Upper lobe of left lung (tissue), 6 donors: ENCODE data around the gene PPM1E. TPM values are rescaled to one million over a fixed set of nuclear protein-coding genes. Genes with fewer than 3 reads are reported as not detected.
"Not testable (repeated sequence)": the region's sequence is repeated elsewhere in the genome, so short reads cannot be mapped to it uniquely, and the experiment has no call there.

Experiments
- ATAC-seq, 2 donors: fragments of 200-7000 bp; cut with Tn5 transposase; one replicate each; pipeline ENCODE4 v1.9.1; 2022; ENCODE audit warnings: mild to moderate bottlenecking in 2 of 2, moderate library complexity in 2 of 2; ENCODE audit not compliant: low FRiP score in 2 of 2
- DNase-seq, 2 donors: peaks; one replicate each; pipeline ENCODE4 v3.0.0-alpha.2; 2019 to 2020
- H3K27ac ChIP-seq, 4 donors: fragments of 200-600 bp; sonication (generic); one replicate each; pipeline ENCODE4 v1.5.1; 2016 to 2019
- H3K27me3 ChIP-seq, 4 donors: fragments of 200-600 bp; sonication (generic); one replicate each; pipeline ENCODE4 v1.5.1; 2017 to 2019
- H3K36me3 ChIP-seq, 4 donors: fragments of 200-600 bp; sonication (generic); one replicate each; pipeline ENCODE4 v1.5.1; 2016 to 2019
- H3K4me1 ChIP-seq, 4 donors: fragments of 200-600 bp; sonication (generic); one replicate each; pipeline ENCODE4 v1.5.1; 2018 to 2019
- H3K4me3 ChIP-seq, 4 donors: fragments of 200-600 bp; sonication (generic); one replicate each; pipeline ENCODE4 v1.5.1; 2017 to 2019; ENCODE audit warnings: mild to moderate bottlenecking in 2 of 4, moderate library complexity in 1 of 4
- H3K9me3 ChIP-seq, 4 donors: fragments of 200-600 bp; sonication (generic); one replicate each; pipeline ENCODE4 v1.5.1; 2018 to 2019
- EP300 ChIP-seq, 4 donors: sonication (generic); formaldehyde crosslinking; IDR thresholded peaks; one replicate each; pipeline ENCODE4 v1.5.1; 2017; ENCODE audit warnings: antibody characterized with exemption in 4 of 4, control low read depth in 2 of 4
- POLR2A ChIP-seq, 4 donors: fragments of 450-650 bp; IDR thresholded peaks; one replicate each; pipeline ENCODE4 v1.5.1; 2016 to 2017; ENCODE audit warnings: antibody characterized with exemption in 4 of 4, mild to moderate bottlenecking in 2 of 4
- POLR2AphosphoS5 ChIP-seq, 2 donors: sonication (generic); formaldehyde crosslinking; IDR thresholded peaks; one replicate each; pipeline ENCODE4 v1.5.1; 2017; ENCODE audit warnings: antibody characterized with exemption in 2 of 2
- WGBS, 2 donors: methylation state at CpG; one replicate each; pipeline ENCODE4 v1.1.5; 2017 to 2018; 5-methylcytosine and 5-hydroxymethylcytosine counted together
- total RNA-seq, 6 donors: library from RNA; depleted of rRNA in 4 of 6; stranded (reverse); fragments of >200 nt in 4 of 6; gene quantifications; one replicate each; pipeline versions ENCODE4 v1.1.0 to v1.2.1, GENCODE V29; 2016 to 2021
- TF ChIP-seq, protein P1 (sequence below), 6 experiments: fragments of 450-650 bp in 4 of 6; fragments of 200-600 bp in 2 of 6; sonication (generic) in 2 of 6; IDR thresholded peaks; one replicate each; pipeline ENCODE4 v1.5.1; 2016 to 2019; ENCODE audit warnings: antibody characterized with exemption in 6 of 6
- donor health status: DM: no; HTN: no; CAD: no; lungs with moderate emphysema.
- donor health status: DM: no; HTN: yes; CAD: no; lungs with severe emphysema.

The PPM1E gene
- total RNA-seq, 6 donors from 2014 or later: under 0.01 to 0.76 (median 0.18) TPM

- no peaks in the 10 kb centered on the region for H3K9me3 ChIP-seq
- no peaks in the 10 kb centered on the region for H3K27me3 ChIP-seq
- TF ChIP-seq, protein P1, sequence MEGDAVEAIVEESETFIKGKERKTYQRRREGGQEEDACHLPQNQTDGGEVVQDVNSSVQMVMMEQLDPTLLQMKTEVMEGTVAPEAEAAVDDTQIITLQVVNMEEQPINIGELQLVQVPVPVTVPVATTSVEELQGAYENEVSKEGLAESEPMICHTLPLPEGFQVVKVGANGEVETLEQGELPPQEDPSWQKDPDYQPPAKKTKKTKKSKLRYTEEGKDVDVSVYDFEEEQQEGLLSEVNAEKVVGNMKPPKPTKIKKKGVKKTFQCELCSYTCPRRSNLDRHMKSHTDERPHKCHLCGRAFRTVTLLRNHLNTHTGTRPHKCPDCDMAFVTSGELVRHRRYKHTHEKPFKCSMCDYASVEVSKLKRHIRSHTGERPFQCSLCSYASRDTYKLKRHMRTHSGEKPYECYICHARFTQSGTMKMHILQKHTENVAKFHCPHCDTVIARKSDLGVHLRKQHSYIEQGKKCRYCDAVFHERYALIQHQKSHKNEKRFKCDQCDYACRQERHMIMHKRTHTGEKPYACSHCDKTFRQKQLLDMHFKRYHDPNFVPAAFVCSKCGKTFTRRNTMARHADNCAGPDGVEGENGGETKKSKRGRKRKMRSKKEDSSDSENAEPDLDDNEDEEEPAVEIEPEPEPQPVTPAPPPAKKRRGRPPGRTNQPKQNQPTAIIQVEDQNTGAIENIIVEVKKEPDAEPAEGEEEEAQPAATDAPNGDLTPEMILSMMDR (IDR thresholded peaks at IDR 0.05): no peak
- no peak for TF ChIP-seq EP300 (IDR thresholded peaks at IDR 0.05)
- TF ChIP-seq POLR2A (IDR thresholded peaks at IDR 0.05): no peak
- no peak for TF ChIP-seq POLR2AphosphoS5 (IDR thresholded peaks at IDR 0.05)
- H3K4me1 ChIP-seq: no peaks in the 10 kb centered on the region
- 35 to 50% methylated on average over 1 of the region's 1 CpG for WGBS, 2 donors
- DNase-seq: no peak
- H3K27ac ChIP-seq: no peak overlapping the region
- H3K36me3 ChIP-seq: no peaks in the 10 kb centered on the region
- no peak for ATAC-seq
- no peak overlapping the region for H3K4me3 ChIP-seq
These were observed 29.4 kb downstream of the PPM1E start for GRCh38 chr17:58785097-58785496.

- Histone ChIP-seq H3K36me3 (no peaks in the 10 kb centered on the region), H3K4me3 (no peak overlapping the region), H3K4me1 (no peaks in the 10 kb centered on the region), H3K27ac (no peak overlapping the region), H3K27me3 (no peaks in the 10 kb centered on the region), H3K9me3 (no peaks in the 10 kb centered on the region)
- no peak for DNase-seq
- WGBS, 2 donors: 62 to 74% methylated on average over 3 of the region's 3 CpGs
- ATAC-seq: no peak
- TF ChIP-seq POLR2AphosphoS5 (IDR thresholded peaks at IDR 0.05) (no peak), POLR2A (IDR thresholded peaks at IDR 0.05) (no peak), EP300 (IDR thresholded peaks at IDR 0.05) (no peak)
- TF ChIP-seq, protein P1 (IDR thresholded peaks at IDR 0.05): no peak
These were observed 31.1 kb downstream of the PPM1E start for GRCh38 chr17:58786586-58787295.

DNA sequence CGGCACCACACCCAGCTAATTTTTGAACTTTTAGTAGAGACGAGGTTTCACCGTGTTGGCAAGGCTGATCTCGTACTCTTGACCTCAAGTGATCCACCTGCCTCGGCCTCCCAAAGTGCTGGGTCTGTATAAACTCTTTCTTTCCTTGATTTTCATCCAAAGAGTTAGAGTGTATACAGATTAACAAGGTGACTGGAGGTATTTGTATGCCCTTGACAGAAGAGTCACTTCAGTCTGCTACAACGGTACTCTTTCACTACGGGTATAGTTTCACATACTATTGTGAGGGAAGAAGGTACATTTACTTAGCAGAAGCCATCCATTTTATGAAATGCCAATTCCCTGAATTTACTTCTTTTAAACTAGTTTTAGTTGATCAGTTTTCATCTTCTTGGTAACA is 32.5 kb downstream of the PPM1E start:
- H3K27ac ChIP-seq: no peak overlapping the region
- no peak for DNase-seq

DNA sequence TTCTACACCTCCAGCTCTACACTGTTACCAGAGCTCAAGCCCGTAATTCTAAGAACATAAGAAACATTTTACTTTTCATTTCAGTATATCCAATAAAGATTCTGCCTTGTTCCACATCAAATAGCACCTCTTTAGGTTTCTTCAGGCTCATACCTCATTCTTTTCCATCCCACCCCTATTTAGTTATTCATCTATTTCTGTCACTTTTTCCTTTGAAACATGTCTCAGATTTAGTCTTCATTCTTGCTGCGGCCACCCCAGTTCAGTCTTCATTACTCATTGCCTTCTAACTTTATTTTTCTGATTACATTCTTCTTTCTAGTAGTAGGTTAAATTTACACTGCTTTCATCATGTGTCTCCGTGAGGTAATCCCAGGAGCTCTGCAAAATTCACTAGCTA is 33.5 kb downstream of the PPM1E start:
- no peak overlapping the region for H3K4me3 ChIP-seq
- no peaks in the 10 kb centered on the region for H3K9me3 ChIP-seq
- DNase-seq: no peak
- H3K27me3 ChIP-seq: no peaks in the 10 kb centered on the region
- H3K4me1 ChIP-seq: no peaks in the 10 kb centered on the region
- no peak overlapping the region for H3K27ac ChIP-seq
- no peaks in the 10 kb centered on the region for H3K36me3 ChIP-seq
- ATAC-seq: no peak
- no peak for TF ChIP-seq EP300 (IDR thresholded peaks at IDR 0.05)
- no peak for TF ChIP-seq POLR2A (IDR thresholded peaks at IDR 0.05)
- TF ChIP-seq, protein P1 (IDR thresholded peaks at IDR 0.05): no peak
- TF ChIP-seq POLR2AphosphoS5 (IDR thresholded peaks at IDR 0.05): no peak
- WGBS, 2 donors: 72 to 88% methylated on average over 3 of the region's 3 CpGs

More for the DNA sequence above, 32.5 kb downstream of the PPM1E start:
- H3K4me3 ChIP-seq: no peak overlapping the region
- TF ChIP-seq, protein P1 (IDR thresholded peaks at IDR 0.05): no peak
- TF ChIP-seq EP300 (IDR thresholded peaks at IDR 0.05) (no peak), POLR2AphosphoS5 (IDR thresholded peaks at IDR 0.05) (no peak)
- H3K27me3 ChIP-seq: no peaks in the 10 kb centered on the region
- no peaks in the 10 kb centered on the region for H3K9me3 ChIP-seq
- peak in 1 of 2 donors; percentile 30 for ATAC-seq
- no peaks in the 10 kb centered on the region for H3K36me3 ChIP-seq
- H3K4me1 ChIP-seq: no peaks in the 10 kb centered on the region
- 68 to 72% methylated on average over 7 of the region's 7 CpGs for WGBS, 2 donors

DNA sequence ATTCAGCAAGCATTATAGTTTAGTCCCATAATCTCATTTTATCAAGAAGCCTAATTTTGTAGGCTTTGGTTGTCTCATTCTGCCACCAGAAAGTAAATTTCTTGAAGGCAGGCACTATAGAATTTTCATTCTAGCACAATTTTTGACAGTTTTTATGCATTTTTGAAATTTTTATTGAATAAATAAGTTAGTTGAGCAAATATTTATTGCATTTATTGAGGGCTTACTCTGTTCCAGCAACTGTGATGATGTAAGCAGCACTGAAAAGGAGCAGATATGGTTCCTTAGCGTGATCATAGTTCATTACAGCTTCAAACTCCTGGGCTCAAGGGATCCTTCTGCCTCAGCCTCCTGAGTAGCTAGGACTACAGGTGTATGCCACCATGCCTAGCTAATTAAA is 34.2 kb downstream of the PPM1E start:
- H3K27me3 ChIP-seq: no peaks in the 10 kb centered on the region
- no peak overlapping the region for H3K27ac ChIP-seq
- WGBS, 2 donors: 83 to 93% methylated on average over 1 of the region's 1 CpG
- no peak for DNase-seq
- ATAC-seq: no peak
- H3K9me3 ChIP-seq: no peaks in the 10 kb centered on the region
- no peaks in the 10 kb centered on the region for H3K4me1 ChIP-seq
- H3K4me3 ChIP-seq: no peak overlapping the region
- no peaks in the 10 kb centered on the region for H3K36me3 ChIP-seq
- TF ChIP-seq POLR2AphosphoS5 (IDR thresholded peaks at IDR 0.05): no peak
- TF ChIP-seq POLR2A (IDR thresholded peaks at IDR 0.05): no peak
- TF ChIP-seq EP300 (IDR thresholded peaks at IDR 0.05): no peak
- TF ChIP-seq, protein P1 (IDR thresholded peaks at IDR 0.05): no peak

DNA sequence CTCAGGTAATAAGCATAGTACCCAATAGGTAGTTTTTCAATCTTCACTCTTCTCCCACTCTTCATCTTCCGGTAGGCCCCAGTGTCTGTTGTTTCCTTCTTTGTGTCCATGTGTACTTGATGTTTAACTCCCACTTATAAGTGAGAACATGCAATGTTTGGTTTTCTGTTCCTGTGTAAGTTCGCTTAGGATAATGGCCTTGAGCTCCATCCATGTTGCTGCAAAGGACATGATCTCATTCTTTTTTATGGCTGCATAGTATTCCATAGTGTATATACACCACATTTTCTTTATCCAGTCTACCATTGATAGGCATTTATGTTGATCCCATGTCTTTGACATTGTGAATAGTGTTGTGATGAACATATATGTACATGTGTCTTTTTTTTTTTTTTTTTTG is 38.9 kb downstream of the PPM1E start:
- not testable (repeated sequence) for ATAC-seq
- 90 to 93% methylated on average over 2 of the region's 2 CpGs for WGBS, 2 donors

More for the DNA sequence above, 38.9 kb downstream of the PPM1E start:
- not testable (repeated sequence) for H3K4me3 ChIP-seq, H3K9me3 ChIP-seq, H3K27ac ChIP-seq, H3K36me3 ChIP-seq, DNase-seq, H3K4me1 ChIP-seq, H3K27me3 ChIP-seq
